ENCODE results near the gene SCGB3A1.

The SCGB3A1 gene

GRCh38 chr5:180606215-180606785 lies 15.0 kb upstream of the SCGB3A1 start:
- no peak overlapping the region for H3K4me3 ChIP-seq (ENCODE audit: control insufficient read depth, low read depth, low read length)
- no peak for DNase-seq (ENCODE audit: low read depth)

GRCh38 chr5:180605554-180606214 lies 14.4 kb upstream of the SCGB3A1 start:
- DNase-seq (ENCODE audit: low read depth), result peak; percentile 17
- H3K4me3 ChIP-seq (ENCODE audit: control insufficient read depth, low read depth, low read length), result no peak overlapping the region
- peak; percentile 80 for TF ChIP-seq CTCF (IDR thresholded peaks at IDR 0.05; ENCODE audit: control insufficient read depth, insufficient read depth, low read depth, low read length, missing control alignments)

More at GRCh38 chr5:180606215-180606785, 15.0 kb upstream of the SCGB3A1 start:
- TF ChIP-seq CTCF (IDR thresholded peaks at IDR 0.05; ENCODE audit: control insufficient read depth, insufficient read depth, low read depth, low read length, missing control alignments), result no peak

- no peak for DNase-seq (ENCODE audit: low read depth)
- H3K4me3 ChIP-seq (ENCODE audit: control insufficient read depth, low read depth, low read length), result no peak overlapping the region
- no peak for TF ChIP-seq CTCF (IDR thresholded peaks at IDR 0.05; ENCODE audit: control insufficient read depth, insufficient read depth, low read depth, low read length, missing control alignments)
Measured at GRCh38 chr5:180604271-180604670, 13.0 kb upstream of the SCGB3A1 start.

- TF ChIP-seq CTCF (IDR thresholded peaks at IDR 0.05; ENCODE audit: control insufficient read depth, insufficient read depth, low read depth, low read length, missing control alignments), result no peak
- H3K4me3 ChIP-seq (ENCODE audit: control insufficient read depth, low read depth, low read length), result no peak overlapping the region
- no peak for DNase-seq (ENCODE audit: low read depth)
Measured at GRCh38 chr5:180603076-180603594, 11.8 kb upstream of the SCGB3A1 start.

GRCh38 chr5:180602481-180603075 lies 11.3 kb upstream of the SCGB3A1 start:
- no peak for TF ChIP-seq CTCF (IDR thresholded peaks at IDR 0.05; ENCODE audit: control insufficient read depth, insufficient read depth, low read depth, low read length, missing control alignments)
- DNase-seq (ENCODE audit: low read depth), result no peak
- H3K4me3 ChIP-seq (ENCODE audit: control insufficient read depth, low read depth, low read length), result no peak overlapping the region

GRCh38 chr5:180601591-180602480 lies 10.5 kb upstream of the SCGB3A1 start:
- no peak for DNase-seq (ENCODE audit: low read depth)
- H3K4me3 ChIP-seq (ENCODE audit: control insufficient read depth, low read depth, low read length), result no peak overlapping the region
- TF ChIP-seq CTCF (IDR thresholded peaks at IDR 0.05; ENCODE audit: control insufficient read depth, insufficient read depth, low read depth, low read length, missing control alignments), result no peak

Measured in AG09309 (cell line).